Measurements from ENCODE around the gene STK16. TPM values are rescaled to one million over a fixed set of nuclear protein-coding genes. Genes with fewer than 3 reads are reported as not detected.
"Not testable (repeated sequence)": the region's sequence is repeated elsewhere in the genome, so short reads cannot be mapped to it uniquely, and the experiment has no call there.

Gene STK16
- total RNA-seq, 1 donor from 2014 or later: 32.0 TPM

DNA sequence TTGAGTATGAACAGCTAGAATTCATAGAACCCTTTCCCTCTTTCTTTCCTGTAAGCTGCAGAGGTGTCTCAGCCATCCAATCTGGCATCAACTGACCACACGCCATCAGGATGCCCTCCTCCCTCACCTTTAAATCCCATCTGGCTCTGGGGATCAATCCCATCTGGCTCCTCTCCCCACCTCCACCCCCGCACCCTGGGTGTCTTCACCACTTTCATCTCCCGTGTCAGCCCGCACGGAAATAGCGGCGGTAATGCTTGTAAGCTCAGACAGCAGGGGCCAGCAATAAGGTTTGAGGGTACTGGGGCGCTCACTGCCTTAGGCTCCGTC is 7.3 kb downstream of the STK16 start:
- peaks cover 57% of the 10 kb centered on the region for H3K36me3 Mint-ChIP-seq (ENCODE audit: low read depth)
- peak overlapping the region; percentile 77 for H3K4me3 Mint-ChIP-seq (ENCODE audit: low read depth)
- peaks cover 60% of the 10 kb centered on the region for H3K4me1 Mint-ChIP-seq (ENCODE audit: low read depth)
- no peak for DNase-seq (ENCODE audit: low spot score)
- intact Hi-C loops (cut with micrococcal nuclease): loop anchor here (2.0 to 10.0 kb wide), 3 partner anchors 42 to 848 kb away; no protein-coding TSS in a partner anchor
- H3K27me3 Mint-ChIP-seq (ENCODE audit: low read depth): no peaks in the 10 kb centered on the region
- H3K9me3 Mint-ChIP-seq: no peaks in the 10 kb centered on the region
- H3K27ac Mint-ChIP-seq: peak overlapping the region; percentile 85

DNA sequence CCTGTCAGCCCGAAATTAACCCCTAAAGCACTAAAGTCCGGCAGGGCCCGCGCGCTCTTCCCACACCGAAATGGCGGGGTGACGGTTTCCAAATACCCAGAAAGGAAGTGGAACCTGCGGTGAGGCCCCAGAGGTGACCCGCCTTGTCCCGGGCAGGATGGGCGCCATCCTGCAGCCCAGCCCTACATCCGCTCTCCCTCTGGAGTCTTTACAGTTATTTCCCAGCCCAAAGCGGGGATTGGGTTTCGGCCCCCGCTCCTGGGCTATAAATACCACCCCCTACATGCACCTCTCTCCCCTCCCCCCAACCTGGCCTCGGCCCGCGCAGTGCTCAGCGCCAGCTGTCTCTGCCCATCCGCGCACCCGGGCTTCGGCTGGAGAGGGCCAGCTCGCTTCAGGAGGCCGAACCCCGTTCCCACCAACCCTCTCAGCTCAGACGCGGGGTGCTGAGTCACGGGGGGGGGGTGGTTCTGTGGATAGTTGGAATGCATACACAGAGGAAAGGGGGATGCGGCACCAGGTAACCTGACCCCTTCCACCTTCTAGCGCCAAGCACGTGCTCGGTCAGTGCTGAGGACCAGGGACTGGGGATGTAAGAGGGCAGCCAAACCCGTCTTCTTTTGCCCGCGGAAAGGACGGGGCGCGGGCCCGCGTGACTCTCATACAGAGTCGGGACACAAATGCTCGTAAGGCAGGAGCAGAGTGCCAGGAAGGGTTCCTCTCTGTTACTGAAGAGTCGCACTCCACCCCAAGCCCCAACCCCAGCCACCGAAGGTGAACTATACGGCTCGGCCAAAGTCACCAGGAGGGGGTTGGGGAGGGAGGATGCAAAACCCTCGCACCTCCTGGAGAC is 7.8 kb downstream of the STK16 start, which contains the start of gene TUBA4B:
Gene TUBA4B (plus strand): TSS at position 344 of the 853 bp plus-strand sequence. CDS start 165 bp downstream, at position 509.
- Mint-ChIP-seq H3K36me3 (ENCODE audit: low read depth) (peaks cover 51% of the 10 kb centered on the region), H3K27ac (peak within 1 kb of the TSS; percentile 92), H3K27me3 (ENCODE audit: low read depth) (no peaks in the 10 kb centered on the region), H3K4me1 (ENCODE audit: low read depth) (peaks cover 54% of the 10 kb centered on the region), H3K4me3 (ENCODE audit: low read depth) (peak within 1 kb of the TSS; percentile 77), H3K9me3 (no peaks in the 10 kb centered on the region)
- peak; percentile 54 for DNase-seq (ENCODE audit: low spot score)
- intact Hi-C loops (cut with micrococcal nuclease): loop anchor here (1.0 to 10.0 kb wide), 8 partner anchors 8 to 848 kb away; partner anchors contain the start of genes ANKZF1, ATG9A, CNPPD1 and GLB1L

GRCh38 chr2:219253753-219254589 is 8.7 kb downstream of the STK16 start, which contains the start of gene TUBA4A:
TUBA4A (minus strand) TSS chr2:219253918; CDS start chr2:219253858, 60 bp downstream.
- Mint-ChIP-seq H3K4me3 (ENCODE audit: low read depth) (peak within 1 kb of the TSS; percentile 77), H3K27ac (peak within 1 kb of the TSS; percentile 92), H3K27me3 (ENCODE audit: low read depth) (no peaks in the 10 kb centered on the region), H3K36me3 (ENCODE audit: low read depth) (peaks cover 43% of the 10 kb centered on the region), H3K9me3 (no peaks in the 10 kb centered on the region), H3K4me1 (ENCODE audit: low read depth) (peaks cover 46% of the 10 kb centered on the region)
- intact Hi-C loops (cut with micrococcal nuclease): loop anchor here (1.0 to 10.0 kb wide), 9 partner anchors 9 to 849 kb away; partner anchors contain the start of genes ANKZF1, ATG9A, CNPPD1 and DNAJB2
- peak; percentile 84 for DNase-seq (ENCODE audit: low spot score)

- DNase-seq (ENCODE audit: low spot score): peak; percentile 40
- Mint-ChIP-seq H3K36me3 (ENCODE audit: low read depth) (peaks cover 36% of the 10 kb centered on the region), H3K4me1 (ENCODE audit: low read depth) (peaks cover 39% of the 10 kb centered on the region), H3K4me3 (ENCODE audit: low read depth) (peak overlapping the region; percentile 77), H3K27ac (peak overlapping the region; percentile 92), H3K9me3 (no peaks in the 10 kb centered on the region), H3K27me3 (ENCODE audit: low read depth) (peaks cover 3% of the 10 kb centered on the region)
- intact Hi-C loops (cut with micrococcal nuclease): loop anchor here (1.0 to 10.0 kb wide), 2 partner anchors 25 to 850 kb away; partner anchors contain the start of gene DNAJB2
Observed at GRCh38 chr2:219254590-219255201, 9.4 kb downstream of the STK16 start.

- Mint-ChIP-seq H3K27me3 (ENCODE audit: low read depth) (peaks cover 13% of the 10 kb centered on the region), H3K4me1 (ENCODE audit: low read depth) (peaks cover 10% of the 10 kb centered on the region)
- not testable (repeated sequence) for H3K4me3 Mint-ChIP-seq (ENCODE audit: low read depth); DNase-seq (ENCODE audit: low spot score); H3K36me3 Mint-ChIP-seq (ENCODE audit: low read depth); H3K27ac Mint-ChIP-seq; H3K9me3 Mint-ChIP-seq
- intact Hi-C loops (cut with micrococcal nuclease): loop anchor here (10.0 kb wide), 1 partner anchor 854 kb away; no protein-coding TSS in a partner anchor
Observed at GRCh38 chr2:219258942-219259341, 13.7 kb downstream of the STK16 start.

DNA sequence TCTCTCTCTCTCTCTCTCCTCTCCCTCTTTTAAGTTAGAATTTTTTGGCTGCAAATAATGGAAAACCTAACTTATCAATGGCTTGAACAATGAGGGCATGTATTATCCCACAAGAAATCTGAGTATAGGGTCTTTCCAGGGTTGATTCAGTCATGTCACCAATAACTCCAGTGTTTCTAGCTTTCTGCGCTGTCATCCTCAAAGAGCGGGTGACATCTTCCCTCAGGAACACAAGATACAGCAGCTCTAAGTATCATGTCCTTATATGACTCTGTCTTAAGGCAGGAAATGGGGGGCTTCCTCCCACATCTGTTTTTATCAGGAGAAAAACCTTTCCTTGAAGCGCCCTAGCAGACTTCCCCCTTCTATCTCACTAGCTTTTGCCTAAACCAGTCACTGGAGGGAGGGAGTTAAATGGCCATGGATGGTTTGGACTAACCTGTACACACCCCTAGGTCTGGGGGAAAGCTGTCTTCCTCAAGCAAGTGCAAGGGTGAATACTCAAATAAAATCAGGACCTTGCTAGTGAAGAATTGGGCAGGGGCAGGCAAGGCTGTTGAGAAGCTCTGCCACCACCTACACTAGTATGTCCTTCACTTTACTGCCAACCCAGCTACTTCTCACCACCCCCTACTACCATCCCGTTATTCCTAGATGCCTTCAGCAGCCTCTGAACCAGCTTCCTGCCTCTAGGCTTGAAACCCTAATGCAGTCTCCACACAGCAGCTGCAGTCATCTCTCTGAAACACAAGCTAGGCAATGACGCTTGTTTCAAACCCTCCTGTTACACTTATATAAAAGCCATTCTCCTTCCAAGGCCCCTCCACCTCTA is 16.0 kb downstream of the STK16 start:
- Mint-ChIP-seq H3K36me3 (ENCODE audit: low read depth) (no peaks in the 10 kb centered on the region), H3K9me3 (no peaks in the 10 kb centered on the region), H3K27me3 (ENCODE audit: low read depth) (peaks cover 13% of the 10 kb centered on the region), H3K27ac (no peak overlapping the region), H3K4me1 (ENCODE audit: low read depth) (no peaks in the 10 kb centered on the region), H3K4me3 (ENCODE audit: low read depth) (no peak overlapping the region)
- DNase-seq (ENCODE audit: low spot score): no peak
- intact Hi-C loops (cut with micrococcal nuclease): no loop called here

DNA sequence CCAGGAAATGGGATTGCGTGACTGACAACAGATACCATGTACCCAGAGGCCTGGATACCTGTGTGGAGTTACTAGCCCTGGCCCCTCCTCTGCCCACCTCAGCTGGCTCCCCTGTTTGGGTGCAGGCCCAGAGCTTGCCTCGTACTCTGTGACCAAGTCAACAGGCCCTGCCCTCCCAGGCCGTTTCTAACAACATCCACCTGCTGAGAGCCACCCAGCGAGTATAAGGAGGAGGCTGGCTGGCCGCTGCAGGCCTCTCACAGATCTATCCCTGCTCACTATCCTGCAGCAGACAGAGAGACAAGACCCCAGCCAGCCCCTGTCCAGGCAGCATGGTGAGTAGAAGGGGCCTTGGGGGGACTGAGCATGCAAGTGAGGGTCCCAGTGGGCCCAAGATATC is 21.0 kb downstream of the STK16 start:
- Mint-ChIP-seq H3K27ac (no peak overlapping the region), H3K4me1 (ENCODE audit: low read depth) (no peaks in the 10 kb centered on the region), H3K4me3 (ENCODE audit: low read depth) (no peak overlapping the region), H3K27me3 (ENCODE audit: low read depth) (peaks cover 4% of the 10 kb centered on the region), H3K9me3 (no peaks in the 10 kb centered on the region), H3K36me3 (ENCODE audit: low read depth) (no peaks in the 10 kb centered on the region)
- no peak for DNase-seq (ENCODE audit: low spot score)
- intact Hi-C loops (cut with micrococcal nuclease): no loop called here

- intact Hi-C loops (cut with micrococcal nuclease): no loop called here
- no peak overlapping the region for H3K27ac Mint-ChIP-seq
- no peak for DNase-seq (ENCODE audit: low spot score)
- H3K9me3 Mint-ChIP-seq: no peaks in the 10 kb centered on the region
- H3K27me3 Mint-ChIP-seq (ENCODE audit: low read depth): peaks cover 2% of the 10 kb centered on the region
- no peak overlapping the region for H3K4me3 Mint-ChIP-seq (ENCODE audit: low read depth)
- H3K4me1 Mint-ChIP-seq (ENCODE audit: low read depth): no peaks in the 10 kb centered on the region
- H3K36me3 Mint-ChIP-seq (ENCODE audit: low read depth): no peaks in the 10 kb centered on the region
Observed at GRCh38 chr2:219266886-219267285, 21.6 kb downstream of the STK16 start.

GRCh38 chr2:219268294-219268693 is 23.0 kb downstream of the STK16 start:
- Mint-ChIP-seq H3K4me1 (ENCODE audit: low read depth) (peaks cover 2% of the 10 kb centered on the region), H3K36me3 (ENCODE audit: low read depth) (no peaks in the 10 kb centered on the region), H3K9me3 (no peaks in the 10 kb centered on the region), H3K27ac (no peak overlapping the region), H3K4me3 (ENCODE audit: low read depth) (no peak overlapping the region), H3K27me3 (ENCODE audit: low read depth) (peaks cover 2% of the 10 kb centered on the region)
- intact Hi-C loops (cut with micrococcal nuclease): no loop called here
- no peak for DNase-seq (ENCODE audit: low spot score)

- Mint-ChIP-seq H3K36me3 (ENCODE audit: low read depth) (no peaks in the 10 kb centered on the region), H3K27me3 (ENCODE audit: low read depth) (peaks cover 2% of the 10 kb centered on the region), H3K27ac (no peak overlapping the region), H3K4me3 (ENCODE audit: low read depth) (no peak overlapping the region), H3K9me3 (no peaks in the 10 kb centered on the region), H3K4me1 (ENCODE audit: low read depth) (peaks cover 2% of the 10 kb centered on the region)
- intact Hi-C loops (cut with micrococcal nuclease): no loop called here
- DNase-seq (ENCODE audit: low spot score): no peak
Observed at GRCh38 chr2:219269362-219270054, 24.2 kb downstream of the STK16 start.

DNA sequence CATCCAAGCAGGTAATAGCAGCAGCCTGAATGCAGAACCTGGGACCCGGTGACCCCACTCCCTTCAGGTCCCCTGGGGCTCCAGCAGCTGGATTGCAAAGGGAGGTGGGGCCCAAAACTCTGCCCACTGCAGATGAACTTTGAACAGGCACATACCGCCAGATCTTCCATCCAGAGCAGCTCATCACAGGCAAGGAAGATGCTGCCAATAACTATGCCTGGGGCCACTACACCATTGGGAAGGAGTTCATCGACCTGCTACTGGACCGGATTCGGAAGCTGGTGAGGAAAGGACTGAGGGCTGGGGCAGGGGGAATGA is 24.7 kb downstream of the STK16 start:
- intact Hi-C loops (cut with micrococcal nuclease): no loop called here
- no peaks in the 10 kb centered on the region for H3K36me3 Mint-ChIP-seq (ENCODE audit: low read depth)
- no peak overlapping the region for H3K27ac Mint-ChIP-seq
- no peak for DNase-seq (ENCODE audit: low spot score)
- peaks cover 2% of the 10 kb centered on the region for H3K4me1 Mint-ChIP-seq (ENCODE audit: low read depth)
- no peaks in the 10 kb centered on the region for H3K9me3 Mint-ChIP-seq
- H3K27me3 Mint-ChIP-seq (ENCODE audit: low read depth): peaks cover 5% of the 10 kb centered on the region
- no peak overlapping the region for H3K4me3 Mint-ChIP-seq (ENCODE audit: low read depth)
